Fibroblast of lung (primary cell): ENCODE results near the gene CAMK1D. TPM values are rescaled to one million over a fixed set of nuclear protein-coding genes. Genes with fewer than 3 reads are reported as not detected.

Source experiments
- DNase-seq, 2 donors: peaks; one replicate each; pipeline versions ENCODE4 v3.0.0 to v3.0.0-alpha.2; 2010; ENCODE audit warnings: low read depth in 2 of 2
- H2AFZ ChIP-seq: 2 replicates; pipeline ENCODE4 v1.5.1; 2012; ENCODE audit warnings: low read length, control low read depth, inconsistent platforms
- H3K27ac ChIP-seq: 2 replicates; pipeline ENCODE4 v1.5.1; 2011; ENCODE audit warnings: low read length, control low read depth; ENCODE audit not compliant: insufficient read depth
- H3K27me3 ChIP-seq: 2 replicates; pipeline ENCODE4 v1.5.1; 2011; ENCODE audit warnings: mild to moderate bottlenecking, low read length; ENCODE audit not compliant: control insufficient read depth, insufficient read depth
- H3K36me3 ChIP-seq: 2 replicates; pipeline ENCODE4 v1.5.1; 2011; ENCODE audit warnings: low read length; ENCODE audit not compliant: control insufficient read depth, insufficient read depth
- H3K4me1 ChIP-seq: 2 replicates; pipeline ENCODE4 v1.5.1; 2011; ENCODE audit warnings: low read length; ENCODE audit not compliant: control insufficient read depth, insufficient read depth; ENCODE audit errors: extremely low read depth
- H3K4me2 ChIP-seq: 2 replicates; pipeline ENCODE4 v1.5.1; 2011; ENCODE audit warnings: low read length, control low read depth; ENCODE audit not compliant: insufficient read depth; ENCODE audit errors: extremely low read depth
- H3K4me3 ChIP-seq, 4 experiments: fragments of 200-600 bp in 1 of 4; sonication (generic) in 1 of 4; replicated peaks in 1 of 4; 2 replicates each; pipeline ENCODE4 v1.5.1; 2011 to 2016; ENCODE audit warnings: low read length in 4 of 4, low read depth in 3 of 4, mild to moderate bottlenecking in 3 of 4, control low read depth in 2 of 4, inconsistent platforms in 1 of 4, mixed read lengths in 1 of 4; ENCODE audit not compliant: insufficient read depth in 1 of 4; ENCODE audit errors: control extremely low read depth in 1 of 4
- H3K79me2 ChIP-seq: 2 replicates; pipeline ENCODE4 v1.5.1; 2012; ENCODE audit warnings: mild to moderate bottlenecking, low read length, inconsistent platforms; ENCODE audit not compliant: control insufficient read depth, insufficient read depth
- H3K9ac ChIP-seq: 2 replicates; pipeline ENCODE4 v1.5.1; 2011; ENCODE audit warnings: mild to moderate bottlenecking, low read length, control low read depth; ENCODE audit not compliant: insufficient read depth
- H3K9me3 ChIP-seq: 2 replicates; pipeline ENCODE4 v1.5.1; 2012; ENCODE audit warnings: low read depth, low read length; ENCODE audit not compliant: control insufficient read depth, insufficient read depth
- H4K20me1 ChIP-seq: 2 replicates; pipeline ENCODE4 v1.5.1; 2011; ENCODE audit warnings: low read length; ENCODE audit not compliant: control insufficient read depth, insufficient read depth; ENCODE audit errors: extremely low read depth
- CTCF ChIP-seq, 2 donors: IDR thresholded peaks in 1 of 2; conservative IDR thresholded peaks in 1 of 2; 1 replicate in 1 of 2; 2 replicates in 1 of 2; pipeline ENCODE4 v1.5.1; 2011 to 2012; ENCODE audit warnings: low read length in 2 of 2, control low read depth in 1 of 2, inconsistent platforms in 1 of 2, low read depth in 1 of 2, mild to moderate bottlenecking in 1 of 2
- EZH2 ChIP-seq: IDR thresholded peaks from 2 replicates; pipeline ENCODE4 v1.5.1; 2012; ENCODE audit warnings: low read length, control low read depth, mild to moderate bottlenecking; ENCODE audit errors: missing control alignments
- polyA plus RNA-seq, 2 donors: library from polyadenylated mRNA; depleted of rRNA in 1 of 2; stranded (reverse) in 1 of 2; unstranded in 1 of 2; fragments of >200 nt; gene quantifications; 2 replicates each; pipeline ENCODE4 v1.2.1, GENCODE V29; 2011 to 2012; ENCODE audit warnings: missing spikeins in 1 of 2
- total RNA-seq: library from RNA; depleted of rRNA; stranded (reverse); fragments of >200 nt; gene quantifications from 2 replicates; pipeline ENCODE4 v1.2.1, GENCODE V29; 2014

Gene CAMK1D
- total and polyA plus RNA-seq, 2 donors (not counting 1 experiment from before 2014, with no cell fraction given), result 2.3 TPM

- H3K4me2 ChIP-seq, result no peak overlapping the region
- TF ChIP-seq CTCF (conservative IDR thresholded peaks at IDR 0.05 in 1 of 2, IDR thresholded peaks at IDR 0.05 in 1 of 2; ENCODE audit: low read depth in 1 of 2, low read length in 2 of 2), result no peak
- TF ChIP-seq EZH2, result no peak
- DNase-seq, result no peak
- H3K9me3 ChIP-seq, result no peaks in the 10 kb centered on the region
- H3K27me3 ChIP-seq, result no peaks in the 10 kb centered on the region
- no peaks in the 10 kb centered on the region for H3K4me1 ChIP-seq
- no peaks in the 10 kb centered on the region for H3K79me2 ChIP-seq
- H4K20me1 ChIP-seq, result no peaks in the 10 kb centered on the region
- no peaks in the 10 kb centered on the region for H3K36me3 ChIP-seq
- H3K9ac ChIP-seq, result no peak overlapping the region
- no peak overlapping the region for H3K27ac ChIP-seq
- no peak overlapping the region for H2AFZ ChIP-seq
- no peak overlapping the region for H3K4me3 ChIP-seq
Observed at GRCh38 chr10:12549297-12549696, 199.9 kb downstream of the CAMK1D start.

DNA sequence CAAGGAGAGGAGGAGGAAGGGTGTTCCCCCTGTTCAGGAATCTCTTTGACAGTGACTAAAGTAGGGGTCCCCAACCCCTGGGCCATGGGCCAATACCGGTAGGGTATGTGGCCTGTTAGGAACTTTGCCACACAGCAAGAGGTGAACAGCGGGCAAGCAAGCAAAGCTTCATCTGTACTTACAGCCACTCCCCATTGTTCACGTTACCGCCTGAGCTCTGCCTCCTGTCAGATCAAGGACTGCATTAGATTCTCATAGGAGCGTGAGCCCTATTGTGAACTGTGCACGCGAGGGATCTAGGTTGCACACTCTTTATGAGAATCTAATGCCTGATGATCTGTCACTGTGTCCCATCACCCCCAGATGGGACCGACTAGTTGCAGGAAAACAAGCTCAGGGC, 201.6 kb downstream of the CAMK1D start:
- Histone ChIP-seq H4K20me1 (no peaks in the 10 kb centered on the region), H3K4me1 (no peaks in the 10 kb centered on the region), H3K79me2 (no peaks in the 10 kb centered on the region), H3K36me3 (no peaks in the 10 kb centered on the region), H3K9me3 (no peaks in the 10 kb centered on the region), H3K4me3 (no peak overlapping the region), H3K4me2 (no peak overlapping the region), H2AFZ (no peak overlapping the region), H3K27ac (no peak overlapping the region), H3K9ac (no peak overlapping the region), H3K27me3 (no peaks in the 10 kb centered on the region)
- TF ChIP-seq EZH2, result no peak
- no peak for TF ChIP-seq CTCF (conservative IDR thresholded peaks at IDR 0.05 in 1 of 2, IDR thresholded peaks at IDR 0.05 in 1 of 2; ENCODE audit: low read depth in 1 of 2, low read length in 2 of 2)
- DNase-seq, result no peak

DNA sequence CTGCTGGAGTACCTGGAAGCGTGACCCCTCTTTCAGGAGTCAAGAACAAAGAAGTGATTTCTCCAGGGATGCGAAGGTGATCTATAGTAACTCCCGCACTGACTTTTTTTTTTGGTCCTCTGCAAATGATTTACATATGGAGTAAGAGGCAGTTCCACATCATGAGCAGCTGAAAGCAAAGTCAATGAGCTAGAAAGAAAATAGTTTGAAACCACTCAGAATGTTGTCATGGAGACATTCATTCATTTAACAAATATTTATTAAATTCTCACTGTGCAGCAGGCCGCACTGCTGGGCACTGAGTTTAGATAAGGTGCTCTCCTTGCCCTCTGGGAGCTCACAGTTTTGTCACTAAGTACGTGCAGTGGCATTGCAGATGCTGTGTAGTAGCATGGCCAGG, 206.7 kb downstream of the CAMK1D start:
- no peak for DNase-seq
- Histone ChIP-seq H3K27ac (no peak overlapping the region), H4K20me1 (no peaks in the 10 kb centered on the region), H3K4me2 (no peak overlapping the region), H2AFZ (no peak overlapping the region), H3K79me2 (no peaks in the 10 kb centered on the region), H3K27me3 (no peaks in the 10 kb centered on the region), H3K36me3 (no peaks in the 10 kb centered on the region), H3K4me3 (no peak overlapping the region), H3K4me1 (no peaks in the 10 kb centered on the region), H3K9me3 (no peaks in the 10 kb centered on the region), H3K9ac (no peak overlapping the region)
- TF ChIP-seq EZH2 (no peak), CTCF (conservative IDR thresholded peaks at IDR 0.05 in 1 of 2, IDR thresholded peaks at IDR 0.05 in 1 of 2; ENCODE audit: low read depth in 1 of 2, low read length in 2 of 2) (no peak)
